Nephron (organoid): ENCODE results near the gene ITGA6.

Source experiments
- H3K27ac Mint-ChIP-seq, 3 experiments: 2 replicates each; pipeline ENCODE4 v1.8.0; 2020; ENCODE audit warnings: mixed read lengths in 3 of 3, mild to moderate bottlenecking in 2 of 3, moderate library complexity in 1 of 3
- H3K27me3 Mint-ChIP-seq: 2 replicates; pipeline ENCODE4 v1.8.0; 2021; ENCODE audit warnings: low read depth, mild to moderate bottlenecking, moderate library complexity, mixed read lengths
- H3K36me3 Mint-ChIP-seq: 2 replicates; pipeline ENCODE4 v1.8.0; 2020; ENCODE audit warnings: low read depth, mixed read lengths
- H3K4me1 Mint-ChIP-seq: 2 replicates; pipeline ENCODE4 v1.8.0; 2020; ENCODE audit warnings: mixed read lengths
- H3K4me3 Mint-ChIP-seq, 3 experiments: 2 replicates each; pipeline ENCODE4 v1.8.0; 2020; ENCODE audit warnings: mild to moderate bottlenecking in 3 of 3, mixed read lengths in 3 of 3, moderate library complexity in 2 of 3
- H3K9me3 Mint-ChIP-seq: 2 replicates; pipeline ENCODE4 v1.8.0; 2020; ENCODE audit warnings: mixed read lengths
- CTCF ChIP-seq, 3 experiments: fragments of 200-600 bp; sonication (generic); IDR thresholded peaks; one replicate each; pipeline ENCODE4 v1.5.0; 2021; ENCODE audit warnings: antibody characterized with exemption in 3 of 3; ENCODE audit not compliant: unreplicated experiment in 3 of 3

Gene ITGA6

GRCh38 chr2:172434821-172435605 lies 7.6 kb downstream of the ITGA6 start:
- Mint-ChIP-seq H3K27me3 (peaks cover 17% of the 10 kb centered on the region), H3K4me1 (peaks cover 22% of the 10 kb centered on the region), H3K27ac (no peak overlapping the region), H3K4me3 (no peak overlapping the region), H3K36me3 (no peaks in the 10 kb centered on the region), H3K9me3 (no peaks in the 10 kb centered on the region)
- no peak for TF ChIP-seq CTCF (IDR thresholded peaks at IDR 0.05; ENCODE audit: unreplicated experiment in 3 of 3)

- TF ChIP-seq CTCF (IDR thresholded peaks at IDR 0.05; ENCODE audit: unreplicated experiment in 3 of 3): no peak
- Mint-ChIP-seq H3K27ac (no peak overlapping the region), H3K4me1 (peaks cover 22% of the 10 kb centered on the region), H3K4me3 (no peak overlapping the region), H3K9me3 (no peaks in the 10 kb centered on the region), H3K27me3 (peaks cover 12% of the 10 kb centered on the region), H3K36me3 (no peaks in the 10 kb centered on the region)
Observed at GRCh38 chr2:172435606-172435911, 8.2 kb downstream of the ITGA6 start.

- no peaks in the 10 kb centered on the region for H3K36me3 Mint-ChIP-seq
- no peak overlapping the region for H3K4me3 Mint-ChIP-seq
- TF ChIP-seq CTCF (IDR thresholded peaks at IDR 0.05; ENCODE audit: unreplicated experiment in 3 of 3): no peak
- peaks cover 31% of the 10 kb centered on the region for H3K4me1 Mint-ChIP-seq
- H3K27ac Mint-ChIP-seq: no peak overlapping the region
- peaks cover 5% of the 10 kb centered on the region for H3K27me3 Mint-ChIP-seq
- H3K9me3 Mint-ChIP-seq: no peaks in the 10 kb centered on the region
Observed at GRCh38 chr2:172436889-172437288, 9.5 kb downstream of the ITGA6 start.

- H3K27ac Mint-ChIP-seq: no peak overlapping the region
- TF ChIP-seq CTCF (IDR thresholded peaks at IDR 0.05; ENCODE audit: unreplicated experiment in 3 of 3): no peak
- no peaks in the 10 kb centered on the region for H3K36me3 Mint-ChIP-seq
- no peak overlapping the region for H3K4me3 Mint-ChIP-seq
- H3K27me3 Mint-ChIP-seq: peaks cover 4% of the 10 kb centered on the region
- H3K4me1 Mint-ChIP-seq: peaks cover 38% of the 10 kb centered on the region
- H3K9me3 Mint-ChIP-seq: no peaks in the 10 kb centered on the region
Observed at GRCh38 chr2:172437419-172438341, 10.3 kb downstream of the ITGA6 start.

- peaks cover 47% of the 10 kb centered on the region for H3K4me1 Mint-ChIP-seq
- no peak for TF ChIP-seq CTCF (IDR thresholded peaks at IDR 0.05; ENCODE audit: unreplicated experiment in 3 of 3)
- H3K36me3 Mint-ChIP-seq: peaks cover 4% of the 10 kb centered on the region
- no peak overlapping the region for H3K4me3 Mint-ChIP-seq
- no peaks in the 10 kb centered on the region for H3K9me3 Mint-ChIP-seq
- peak overlapping the region in 2 of 3 experiments; percentile 46 to 69 for H3K27ac Mint-ChIP-seq
- H3K27me3 Mint-ChIP-seq: no peaks in the 10 kb centered on the region
Observed at GRCh38 chr2:172438741-172439508, 11.5 kb downstream of the ITGA6 start.
